ENCODE data around the gene C19orf67.
"Not testable (repeated sequence)": the region's sequence is repeated elsewhere in the genome, so short reads cannot be mapped to it uniquely, and the experiment has no call there.

GRCh38 chr19:14050961-14051360, 34.6 kb downstream of the C19orf67 start:
- not testable (repeated sequence) for TF ChIP-seq POLR2A (IDR thresholded peaks at IDR 0.05; ENCODE audit: borderline replicate concordance, extremely low read depth, insufficient read depth, insufficient read length); CTCF (IDR thresholded peaks at IDR 0.05 in 2 of 3, conservative IDR thresholded peaks at IDR 0.05 in 1 of 3; ENCODE audit: borderline replicate concordance in 1 of 3, insufficient read depth in 1 of 3, low read depth in 2 of 3, low read length in 2 of 3); ZNF274 (IDR thresholded peaks at IDR 0.05; ENCODE audit: low read depth, low read length); RAD21 (IDR thresholded peaks at IDR 0.05; ENCODE audit: low read depth); FOSL1 (IDR thresholded peaks at IDR 0.05; ENCODE audit: low read depth); POLR2AphosphoS5 (IDR thresholded peaks at IDR 0.05; ENCODE audit: low read depth, low read length); EZH2phosphoT487 (IDR thresholded peaks at IDR 0.05; ENCODE audit: borderline replicate concordance); ZBTB33 (IDR thresholded peaks at IDR 0.05; ENCODE audit: extremely low read depth, insufficient replicate concordance, low read length); TCF7L2 (IDR thresholded peaks at IDR 0.05; ENCODE audit: borderline replicate concordance, extremely low read depth, insufficient read depth, insufficient read length); REST (IDR thresholded peaks at IDR 0.05; ENCODE audit: low read depth); EZH2 (IDR thresholded peaks at IDR 0.05); SP1 (IDR thresholded peaks at IDR 0.05; ENCODE audit: low read depth)
